HEK293 (cell line): ENCODE measurements around the gene SPON2.

Source experiments
- CTCF ChIA-PET: fragments of 350-600 bp; formaldehyde crosslinking; extraction: SDS; loops from one replicate; lab custom pipeline; 2021; ENCODE audit warnings: antibody characterized with exemption; lab: Yijun Ruan, JAX
- POLR2A ChIA-PET: fragments of 300-600 bp; formaldehyde crosslinking; extraction: SDS; loops from one replicate; lab custom pipeline; 2020; ENCODE audit warnings: antibody characterized with exemption, inconsistent platforms; lab: Yijun Ruan, JAX
- H3K27ac ChIP-seq: fragments of 200-500 bp; sonication (Bioruptor generic); 2 replicates; pipeline ENCODE4 v1.5.1; 2014; ENCODE audit warnings: low read depth, low read length, control low read depth, inconsistent platforms; ENCODE audit errors: extremely low read depth
- H3K36me3 ChIP-seq, 2 experiments: fragments of 200-500 bp in 1 of 2; sonication (Bioruptor generic) in 1 of 2; 1 replicate in 1 of 2; 2 replicates in 1 of 2; pipeline ENCODE4 v1.5.1; 2014 to 2017; ENCODE audit warnings: inconsistent platforms in 2 of 2, low read length in 2 of 2; ENCODE audit not compliant: control insufficient read depth in 2 of 2, insufficient read depth in 1 of 2
- H3K4me1 ChIP-seq: fragments of 200-500 bp; sonication (Bioruptor generic); 2 replicates; pipeline ENCODE4 v1.5.1; 2014; ENCODE audit warnings: mild to moderate bottlenecking, low read length, inconsistent platforms; ENCODE audit not compliant: control insufficient read depth, insufficient read depth
- H3K4me3 ChIP-seq: 2 replicates; pipeline ENCODE4 v1.5.1; 2011; ENCODE audit warnings: low read depth, mild to moderate bottlenecking, control low read depth, low read length, moderate library complexity
- H3K9me3 ChIP-seq: fragments of 200-500 bp; sonication (Bioruptor generic); 2 replicates; pipeline ENCODE4 v1.5.1; 2014; ENCODE audit warnings: low read depth, low read length, inconsistent platforms; ENCODE audit not compliant: control insufficient read depth, insufficient read depth
- KLF8 ChIP-seq: fragments of 450-650 bp; formaldehyde crosslinking; IDR thresholded peaks from 2 replicates; pipeline ENCODE4 v1.5.1; 2016; ENCODE audit warnings: missing biosample characterization, missing genetic modification characterization
- PBX3 ChIP-seq: sonication (generic); formaldehyde crosslinking; IDR thresholded peaks from 2 replicates; pipeline ENCODE4 v1.8.1; 2022; ENCODE audit warnings: mild to moderate bottlenecking, moderate library complexity, missing genetic modification reagents
- REST ChIP-seq: fragments of 450-650 bp; formaldehyde crosslinking; IDR thresholded peaks from 2 replicates; pipeline ENCODE4 v1.5.1; 2016; ENCODE audit warnings: missing biosample characterization, missing genetic modification characterization
- TCF7L2 ChIP-seq: IDR thresholded peaks from 2 replicates; pipeline ENCODE4 v1.6.1; 2011; ENCODE audit warnings: low read depth, mild to moderate bottlenecking, inconsistent platforms, low read length, moderate library complexity, borderline replicate concordance
- ZFP41 ChIP-seq: fragments of 450-650 bp; formaldehyde crosslinking; IDR thresholded peaks from 2 replicates; pipeline ENCODE4 v1.5.1; 2016; ENCODE audit warnings: missing biosample characterization, missing genetic modification characterization, borderline replicate concordance
- ZNF157 ChIP-seq: fragments of 450-650 bp; formaldehyde crosslinking; IDR thresholded peaks from 2 replicates; pipeline ENCODE4 v1.5.1; 2016; ENCODE audit warnings: missing biosample characterization, missing genetic modification characterization
- ZNF280D ChIP-seq: fragments of 450-650 bp; formaldehyde crosslinking; IDR thresholded peaks from 2 replicates; pipeline ENCODE4 v1.5.1; 2016; ENCODE audit warnings: missing biosample characterization, missing genetic modification characterization
- ZNF366 ChIP-seq: fragments of 450-650 bp; formaldehyde crosslinking; conservative IDR thresholded peaks from 2 replicates; pipeline ENCODE4 v1.5.1; 2016; ENCODE audit warnings: missing biosample characterization, missing genetic modification characterization
- ZNF404 ChIP-seq: fragments of 450-650 bp; formaldehyde crosslinking; IDR thresholded peaks from 2 replicates; pipeline ENCODE4 v1.5.1; 2017; ENCODE audit warnings: missing biosample characterization, missing genetic modification characterization
- ZNF426 ChIP-seq: fragments of 450-650 bp; formaldehyde crosslinking; IDR thresholded peaks from 2 replicates; pipeline ENCODE4 v1.5.1; 2017; ENCODE audit warnings: missing biosample characterization, missing genetic modification characterization, mild to moderate bottlenecking, inconsistent platforms, moderate library complexity
- ZNF501 ChIP-seq: fragments of 450-650 bp; formaldehyde crosslinking; IDR thresholded peaks from 2 replicates; pipeline ENCODE4 v1.5.1; 2016; ENCODE audit warnings: missing biosample characterization, missing genetic modification characterization
- ZNF514 ChIP-seq: fragments of 450-650 bp; formaldehyde crosslinking; IDR thresholded peaks from 2 replicates; pipeline ENCODE4 v1.5.1; 2016; ENCODE audit warnings: missing biosample characterization, missing genetic modification characterization
- ZNF785 ChIP-seq: fragments of 450-650 bp; formaldehyde crosslinking; IDR thresholded peaks from 2 replicates; pipeline ENCODE4 v1.5.1; 2016; ENCODE audit warnings: missing biosample characterization, missing genetic modification characterization

The SPON2 gene

GRCh38 chr4:1137063-1137776 lies 35.2 kb downstream of the SPON2 start (continued):
- TF ChIP-seq ZNF280D (tag by site-specific recombination) = no peak
- no peak for TF ChIP-seq ZFP41
- no peak for TF ChIP-seq ZNF514 (tag by site-specific recombination)
- TF ChIP-seq KLF8 (tag by site-specific recombination) = no peak
- TF ChIP-seq TCF7L2 = no peak
- no peak for TF ChIP-seq ZNF785 (tag by site-specific recombination)
- TF ChIP-seq, all 188 proteins: peak for 0

GRCh38 chr4:1136048-1136447 lies 36.3 kb downstream of the SPON2 start:
- POLR2A ChIA-PET = no interaction called here

GRCh38 chr4:1133033-1133432 lies 39.4 kb downstream of the SPON2 start:
- Histone ChIP-seq H3K4me3 (no peak overlapping the region), H3K36me3 (no peaks in the 10 kb centered on the region), H3K27ac (no peak overlapping the region)
- POLR2A ChIA-PET = no interaction called here
- TF ChIP-seq ZNF157 (tag by site-specific recombination) (no peak), ZNF404 (tag by site-specific recombination) (no peak), REST (0 out of 2 replicates have a peak, but pooled peaks have one; percentile 18), ZNF426 (no peak), ZNF366 (no peak), PBX3 (CRISPR knock-in tag) (no peak)
- TF ChIP-seq, all 188 proteins: peak for 1
- no peaks in the 10 kb centered on the region for H3K4me1 ChIP-seq
- no peaks in the 10 kb centered on the region for H3K9me3 ChIP-seq
- CTCF ChIA-PET = interaction anchor here (0.6 kb wide), 1 partner anchor 111 kb away, joined by 3 read pairs; no protein-coding TSS in a partner anchor

More at GRCh38 chr4:1136048-1136447, 36.3 kb downstream of the SPON2 start:
- Histone ChIP-seq H3K9me3 (no peaks in the 10 kb centered on the region), H3K4me3 (no peak overlapping the region), H3K27ac (no peak overlapping the region), H3K36me3 (no peaks in the 10 kb centered on the region), H3K4me1 (no peaks in the 10 kb centered on the region)
- CTCF ChIA-PET = interaction anchor here (1.0 to 1.3 kb wide), 2 partner anchors 32 to 132 kb away, joined by 3 to 4 read pairs; no protein-coding TSS in a partner anchor
- TF ChIP-seq KLF8 (tag by site-specific recombination) (no peak), ZNF501 (no peak)
